Measurements from ENCODE around the gene RGS17.

DNA sequence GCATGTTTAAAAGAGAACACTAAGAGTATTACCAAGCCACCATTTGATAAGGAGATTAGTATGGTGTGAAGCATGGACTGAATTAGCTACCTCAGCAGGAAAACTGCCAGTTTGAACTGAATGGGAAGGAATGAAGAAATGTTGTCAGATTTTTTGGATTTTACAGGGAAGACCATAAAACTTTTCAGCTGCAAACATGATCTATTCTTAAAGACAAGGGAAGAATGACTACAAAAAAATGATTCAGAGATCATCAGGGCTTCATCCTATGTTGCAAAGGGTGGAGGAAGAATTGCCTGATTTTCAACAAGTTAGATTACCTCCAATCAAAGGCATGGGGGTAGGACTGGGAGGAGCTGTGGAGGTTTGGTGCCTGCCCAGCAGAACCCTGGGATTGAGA, 79.3 kb downstream of the RGS17 start:
- TF ChIP-seq, protein P1, sequence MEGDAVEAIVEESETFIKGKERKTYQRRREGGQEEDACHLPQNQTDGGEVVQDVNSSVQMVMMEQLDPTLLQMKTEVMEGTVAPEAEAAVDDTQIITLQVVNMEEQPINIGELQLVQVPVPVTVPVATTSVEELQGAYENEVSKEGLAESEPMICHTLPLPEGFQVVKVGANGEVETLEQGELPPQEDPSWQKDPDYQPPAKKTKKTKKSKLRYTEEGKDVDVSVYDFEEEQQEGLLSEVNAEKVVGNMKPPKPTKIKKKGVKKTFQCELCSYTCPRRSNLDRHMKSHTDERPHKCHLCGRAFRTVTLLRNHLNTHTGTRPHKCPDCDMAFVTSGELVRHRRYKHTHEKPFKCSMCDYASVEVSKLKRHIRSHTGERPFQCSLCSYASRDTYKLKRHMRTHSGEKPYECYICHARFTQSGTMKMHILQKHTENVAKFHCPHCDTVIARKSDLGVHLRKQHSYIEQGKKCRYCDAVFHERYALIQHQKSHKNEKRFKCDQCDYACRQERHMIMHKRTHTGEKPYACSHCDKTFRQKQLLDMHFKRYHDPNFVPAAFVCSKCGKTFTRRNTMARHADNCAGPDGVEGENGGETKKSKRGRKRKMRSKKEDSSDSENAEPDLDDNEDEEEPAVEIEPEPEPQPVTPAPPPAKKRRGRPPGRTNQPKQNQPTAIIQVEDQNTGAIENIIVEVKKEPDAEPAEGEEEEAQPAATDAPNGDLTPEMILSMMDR (IDR thresholded peaks at IDR 0.05; ENCODE audit: insufficient read depth, low read length) = no peak
- no peak for TF ChIP-seq GABPA (IDR thresholded peaks at IDR 0.05; ENCODE audit: low read depth)

Measured in HL-60 (cell line).